GM06990 (cell line): Measurements from ENCODE around the gene SMIM45.

ENCODE experiments used
- DNase-seq: peaks from one replicate; pipeline ENCODE4 v3.0.0-alpha.2; 2011; ENCODE audit not compliant: insufficient read length; ENCODE audit errors: extremely low read depth
- H3K27me3 ChIP-seq: replicated peaks from 2 replicates; pipeline ENCODE4 v1.6.0; 2011; ENCODE audit warnings: low read length; ENCODE audit not compliant: control insufficient read depth, insufficient read depth
- H3K36me3 ChIP-seq: 2 replicates; pipeline ENCODE4 v1.5.1; 2011; ENCODE audit warnings: low read length; ENCODE audit not compliant: control insufficient read depth, insufficient read depth
- H3K4me3 ChIP-seq: replicated peaks from 2 replicates; pipeline ENCODE4 v1.5.1; 2011; ENCODE audit warnings: low read depth, mild to moderate bottlenecking, control low read depth, low read length
- CTCF ChIP-seq: IDR thresholded peaks from 2 replicates; pipeline ENCODE4 v1.5.1; 2011; ENCODE audit warnings: low read length, control low read depth, mild to moderate bottlenecking, inconsistent platforms; ENCODE audit not compliant: insufficient read depth, poor library complexity, severe bottlenecking

SMIM45 gene

GRCh38 chr22:41966225-41966606 is 14.3 kb downstream of the SMIM45 start:
- TF ChIP-seq CTCF, result no peak
- Histone ChIP-seq H3K27me3 (no peaks in the 10 kb centered on the region), H3K36me3 (no peaks in the 10 kb centered on the region), H3K4me3 (no peak overlapping the region)
- DNase-seq, result no peak

GRCh38 chr22:41966607-41967240 is 14.8 kb downstream of the SMIM45 start:
- TF ChIP-seq CTCF, result peak; percentile 50
- no peaks in the 10 kb centered on the region for H3K36me3 ChIP-seq
- H3K27me3 ChIP-seq, result no peaks in the 10 kb centered on the region
- H3K4me3 ChIP-seq, result no peak overlapping the region
- peak; percentile 53 for DNase-seq

DNA sequence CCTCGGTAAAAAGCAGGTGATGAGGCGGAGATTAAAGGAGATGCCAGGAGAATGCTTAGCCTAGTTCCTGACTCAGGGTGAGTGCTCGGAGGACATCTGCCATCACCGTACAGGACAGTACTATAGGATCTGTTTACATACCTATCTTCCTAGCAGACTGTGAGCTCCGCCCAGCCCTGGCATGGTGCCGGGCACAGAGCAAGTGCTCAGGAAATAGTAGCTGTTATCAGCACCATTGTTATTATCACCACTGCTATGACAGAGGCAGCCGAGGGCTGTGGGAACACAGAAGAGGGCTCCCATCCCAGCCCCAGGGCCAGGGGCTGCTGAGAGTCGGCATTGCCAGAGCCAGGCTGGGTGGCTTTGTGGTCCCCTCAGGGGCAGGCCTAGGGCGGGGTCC is 16.7 kb downstream of the SMIM45 start:
- TF ChIP-seq CTCF, result no peak
- H3K36me3 ChIP-seq, result no peaks in the 10 kb centered on the region
- DNase-seq, result no peak
- no peak overlapping the region for H3K4me3 ChIP-seq
- no peaks in the 10 kb centered on the region for H3K27me3 ChIP-seq

DNA sequence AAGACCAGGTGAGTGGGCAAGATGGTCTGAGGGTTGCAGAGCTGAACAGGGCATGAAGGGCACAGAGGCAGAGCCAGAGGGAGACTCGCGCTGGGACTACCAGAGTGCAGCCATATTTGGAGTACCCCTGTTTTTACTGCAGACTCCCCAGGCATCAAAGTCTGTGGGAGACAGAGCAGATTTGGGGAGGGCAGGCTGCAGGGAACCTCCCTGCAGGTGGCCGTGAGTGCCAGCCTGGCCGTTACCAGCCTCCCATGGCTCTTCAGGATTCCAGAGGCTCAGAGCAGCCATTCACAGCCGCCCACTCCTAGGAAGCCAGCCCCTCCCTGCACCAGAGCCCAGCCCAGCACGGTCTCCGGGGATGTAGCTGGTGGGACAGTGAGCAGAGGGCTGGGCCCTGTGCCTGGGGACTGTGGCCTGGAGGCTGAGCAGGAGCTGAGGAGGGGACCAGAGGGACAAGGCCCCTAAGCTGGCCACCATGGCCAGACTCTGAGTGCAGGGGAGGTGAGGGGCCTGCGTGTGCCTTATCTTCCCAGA is 17.2 kb downstream of the SMIM45 start, which contains the start of gene SEPTIN3:
Gene SEPTIN3, plus strand, starts transcription at position 334 of the 537 bp plus-strand sequence. CDS start 2,050 bp downstream, outside the sequence.
- TF ChIP-seq CTCF, result no peak
- Histone ChIP-seq H3K27me3 (no peaks in the 10 kb centered on the region), H3K36me3 (no peaks in the 10 kb centered on the region), H3K4me3 (no peak within 1 kb of the TSS)
- DNase-seq, result no peak

GRCh38 chr22:41970601-41971000 is 18.7 kb downstream of the SMIM45 start:
- no peaks in the 10 kb centered on the region for H3K36me3 ChIP-seq
- no peak overlapping the region for H3K4me3 ChIP-seq
- no peak for DNase-seq
- no peak for TF ChIP-seq CTCF
- no peaks in the 10 kb centered on the region for H3K27me3 ChIP-seq
